HG02970 (cell line): ENCODE data around the gene CDC14A.

Experiments
- ATAC-seq: cut with Tn5 transposase; IDR thresholded peaks from one replicate; pipeline ENCODE4 v1.9.1; 2021; ENCODE audit warnings: mild to moderate bottlenecking, moderate library complexity, moderate number of reproducible peaks; ENCODE audit not compliant: unreplicated experiment, low FRiP score

The CDC14A gene

DNA sequence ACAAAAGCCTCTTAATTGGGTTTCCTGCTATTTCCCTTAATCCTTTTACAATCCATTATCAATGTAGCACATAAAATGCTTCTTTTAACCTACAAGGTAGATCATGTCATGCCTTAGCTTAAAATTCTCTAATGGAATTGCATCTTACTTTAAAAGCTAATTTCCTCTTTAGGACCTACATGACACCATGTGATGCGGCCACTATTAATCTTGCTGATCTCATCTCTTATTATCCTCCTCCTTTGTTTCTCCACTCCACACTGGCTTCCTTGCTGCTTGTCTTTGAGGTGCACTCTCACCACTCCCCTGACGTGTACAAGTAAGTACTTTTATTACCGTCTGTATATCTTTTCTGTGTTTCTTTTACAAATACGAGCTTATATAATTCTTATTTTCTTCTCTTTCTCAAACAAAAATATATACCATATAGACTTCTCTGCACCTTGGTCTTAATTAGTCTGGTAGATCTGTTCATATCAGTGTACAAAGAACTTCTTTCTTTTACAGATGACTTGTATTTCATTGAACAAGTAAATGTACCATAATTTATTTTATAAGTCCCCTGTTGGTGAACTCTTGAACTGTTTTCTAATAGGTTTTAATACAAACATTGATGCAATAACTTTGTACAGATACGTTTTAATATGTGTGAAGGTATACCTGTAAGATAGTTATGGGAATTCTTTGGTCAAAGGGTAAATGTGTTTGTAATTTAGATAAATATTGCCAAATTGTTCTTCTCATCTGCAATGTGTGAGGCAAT, 213.8 kb downstream of the CDC14A start:
- no peak for ATAC-seq

DNA sequence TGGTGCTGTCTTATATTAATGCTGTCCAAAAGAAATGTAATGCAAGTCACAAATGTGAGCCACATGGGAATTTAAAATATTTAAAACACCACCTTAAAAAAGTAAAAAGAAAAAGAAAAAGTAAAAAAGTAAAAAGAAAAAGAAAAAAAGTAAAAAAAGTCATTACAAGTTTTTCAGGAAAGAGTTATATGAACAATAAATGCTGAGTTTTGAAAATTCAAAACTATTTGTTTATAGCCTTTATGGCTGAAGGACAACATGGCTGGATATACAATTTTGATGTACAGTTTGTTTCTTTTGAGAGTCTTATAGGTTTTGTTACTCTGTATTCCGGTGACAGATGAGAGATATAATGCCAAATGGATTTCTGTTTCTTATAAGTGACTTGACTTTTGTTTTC, 214.8 kb downstream of the CDC14A start:
- ATAC-seq = no peak
